ENCODE results near the gene PLIN3. TPM values are rescaled to one million over a fixed set of nuclear protein-coding genes. Genes with fewer than 3 reads are reported as not detected.

PLIN3 gene
- total and polyA plus RNA-seq, 9 of the 15 experiments (the other 6 are each of a cell fraction or from before 2014, with no cell fraction given): 7.5 to 75.6 (median 43.1) TPM

DNA sequence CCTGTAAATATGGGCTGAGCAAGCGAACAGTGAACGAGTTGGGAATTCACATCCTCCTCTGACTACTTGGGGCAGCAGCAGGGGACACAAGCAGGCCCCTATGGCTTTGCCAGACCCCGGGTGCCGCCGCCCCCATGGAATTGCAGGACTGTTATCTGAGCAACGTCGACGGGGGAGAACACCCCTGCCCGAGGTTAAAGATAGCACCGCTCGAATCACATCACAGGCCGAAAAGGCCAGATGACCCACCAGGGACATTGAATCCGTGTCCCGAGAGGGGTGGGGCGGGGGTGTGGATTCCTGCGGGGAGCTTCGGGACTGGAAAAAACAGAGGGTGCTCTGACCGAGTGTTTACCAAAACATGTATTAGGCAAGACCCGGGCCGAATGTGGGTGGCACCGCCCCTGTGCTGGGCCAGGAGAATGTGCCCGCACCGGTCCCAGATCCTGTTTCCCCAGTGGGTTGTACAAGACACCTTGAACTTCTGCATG, 66.8 kb downstream of the PLIN3 start:
- peak overlapping the region in 1 of 2 experiments; percentile 83; a peak in 2 of 4 replicates for H3K9ac ChIP-seq (ENCODE audit: insufficient read depth in 1 of 2, low read depth in 2 of 2, low read length in 2 of 2)
- H3K27me3 ChIP-seq (ENCODE audit: control insufficient read depth in 2 of 2, insufficient read depth in 2 of 2, low read length in 2 of 2): no peaks in the 10 kb centered on the region
- no peak for DNase-seq (ENCODE audit: extremely low read depth in 1 of 4, low spot score in 3 of 4)
- BruUV-seq (replicated peaks): no TSS peak
- ATAC-seq: no peak
- no peak overlapping the region for H3K27ac ChIP-seq (ENCODE audit: extremely low read depth, low read depth, low read length)
- H3K9me1 ChIP-seq (ENCODE audit: control insufficient read depth, insufficient read depth, low read length): no peaks in the 10 kb centered on the region
- peaks cover 13% of the 10 kb centered on the region; the same call in 2 of the 3 replicates for H3K36me3 ChIP-seq (ENCODE audit: control insufficient read depth, insufficient read depth, low read length)
- FAIRE-seq: no peak
- TF ChIP-seq, protein P1, sequence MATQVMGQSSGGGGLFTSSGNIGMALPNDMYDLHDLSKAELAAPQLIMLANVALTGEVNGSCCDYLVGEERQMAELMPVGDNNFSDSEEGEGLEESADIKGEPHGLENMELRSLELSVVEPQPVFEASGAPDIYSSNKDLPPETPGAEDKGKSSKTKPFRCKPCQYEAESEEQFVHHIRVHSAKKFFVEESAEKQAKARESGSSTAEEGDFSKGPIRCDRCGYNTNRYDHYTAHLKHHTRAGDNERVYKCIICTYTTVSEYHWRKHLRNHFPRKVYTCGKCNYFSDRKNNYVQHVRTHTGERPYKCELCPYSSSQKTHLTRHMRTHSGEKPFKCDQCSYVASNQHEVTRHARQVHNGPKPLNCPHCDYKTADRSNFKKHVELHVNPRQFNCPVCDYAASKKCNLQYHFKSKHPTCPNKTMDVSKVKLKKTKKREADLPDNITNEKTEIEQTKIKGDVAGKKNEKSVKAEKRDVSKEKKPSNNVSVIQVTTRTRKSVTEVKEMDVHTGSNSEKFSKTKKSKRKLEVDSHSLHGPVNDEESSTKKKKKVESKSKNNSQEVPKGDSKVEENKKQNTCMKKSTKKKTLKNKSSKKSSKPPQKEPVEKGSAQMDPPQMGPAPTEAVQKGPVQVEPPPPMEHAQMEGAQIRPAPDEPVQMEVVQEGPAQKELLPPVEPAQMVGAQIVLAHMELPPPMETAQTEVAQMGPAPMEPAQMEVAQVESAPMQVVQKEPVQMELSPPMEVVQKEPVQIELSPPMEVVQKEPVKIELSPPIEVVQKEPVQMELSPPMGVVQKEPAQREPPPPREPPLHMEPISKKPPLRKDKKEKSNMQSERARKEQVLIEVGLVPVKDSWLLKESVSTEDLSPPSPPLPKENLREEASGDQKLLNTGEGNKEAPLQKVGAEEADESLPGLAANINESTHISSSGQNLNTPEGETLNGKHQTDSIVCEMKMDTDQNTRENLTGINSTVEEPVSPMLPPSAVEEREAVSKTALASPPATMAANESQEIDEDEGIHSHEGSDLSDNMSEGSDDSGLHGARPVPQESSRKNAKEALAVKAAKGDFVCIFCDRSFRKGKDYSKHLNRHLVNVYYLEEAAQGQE (IDR thresholded peaks at IDR 0.05; ENCODE audit: borderline replicate concordance): no peak
- TF ChIP-seq, protein P1 (CRISPR knock-in tag; IDR thresholded peaks at IDR 0.05; ENCODE audit: low read depth): no peak
- TF ChIP-seq, protein P2, sequence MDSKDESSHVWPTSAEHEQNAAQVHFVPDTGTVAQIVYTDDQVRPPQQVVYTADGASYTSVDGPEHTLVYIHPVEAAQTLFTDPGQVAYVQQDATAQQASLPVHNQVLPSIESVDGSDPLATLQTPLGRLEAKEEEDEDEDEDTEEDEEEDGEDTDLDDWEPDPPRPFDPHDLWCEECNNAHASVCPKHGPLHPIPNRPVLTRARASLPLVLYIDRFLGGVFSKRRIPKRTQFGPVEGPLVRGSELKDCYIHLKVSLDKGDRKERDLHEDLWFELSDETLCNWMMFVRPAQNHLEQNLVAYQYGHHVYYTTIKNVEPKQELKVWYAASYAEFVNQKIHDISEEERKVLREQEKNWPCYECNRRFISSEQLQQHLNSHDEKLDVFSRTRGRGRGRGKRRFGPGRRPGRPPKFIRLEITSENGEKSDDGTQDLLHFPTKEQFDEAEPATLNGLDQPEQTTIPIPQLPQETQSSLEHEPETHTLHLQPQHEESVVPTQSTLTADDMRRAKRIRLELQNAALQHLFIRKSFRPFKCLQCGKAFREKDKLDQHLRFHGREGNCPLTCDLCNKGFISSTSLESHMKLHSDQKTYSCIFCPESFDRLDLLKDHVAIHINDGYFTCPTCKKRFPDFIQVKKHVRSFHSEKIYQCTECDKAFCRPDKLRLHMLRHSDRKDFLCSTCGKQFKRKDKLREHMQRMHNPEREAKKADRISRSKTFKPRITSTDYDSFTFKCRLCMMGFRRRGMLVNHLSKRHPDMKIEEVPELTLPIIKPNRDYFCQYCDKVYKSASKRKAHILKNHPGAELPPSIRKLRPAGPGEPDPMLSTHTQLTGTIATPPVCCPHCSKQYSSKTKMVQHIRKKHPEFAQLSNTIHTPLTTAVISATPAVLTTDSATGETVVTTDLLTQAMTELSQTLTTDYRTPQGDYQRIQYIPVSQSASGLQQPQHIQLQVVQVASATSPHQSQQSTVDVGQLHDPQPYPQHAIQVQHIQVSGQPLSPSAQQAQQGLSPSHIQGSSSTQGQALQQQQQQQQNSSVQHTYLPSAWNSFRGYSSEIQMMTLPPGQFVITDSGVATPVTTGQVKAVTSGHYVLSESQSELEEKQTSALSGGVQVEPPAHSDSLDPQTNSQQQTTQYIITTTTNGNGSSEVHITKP (IDR thresholded peaks at IDR 0.05; ENCODE audit: partially characterized antibody): peak; percentile 81
- no peaks in the 10 kb centered on the region for H3K9me3 ChIP-seq (replicated peaks; ENCODE audit: control insufficient read depth, insufficient read depth, low read depth, low read length)
- no peak overlapping the region for H3K4me2 ChIP-seq (ENCODE audit: insufficient read depth, low read length)
- 23% methylated on average over 23 of the region's 23 CpGs for WGBS (ENCODE audit: insufficient coverage, low coverage, missing lambda C conversion rate)
- H3K4me1 ChIP-seq (replicated peaks in 1 of 2; ENCODE audit: control insufficient read depth in 2 of 2, insufficient read depth in 2 of 2, low read length in 2 of 2): peaks cover 0 to 20% of the 10 kb centered on the region in 2 experiments; a peak in 3 of 5 replicates
- ChIA-PET CTCF (ENCODE audit: low intra/inter-chr PET ratio) (interaction anchor here (0.6 kb wide), 1 partner anchor 80 kb away, joined by 3 read pairs; no protein-coding TSS in a partner anchor), POLR2A (interaction anchor here (0.7 to 2.3 kb wide), 4 partner anchors 8 to 275 kb away, joined by 3 to 8 read pairs (median 6); partner anchors contain the start of gene FEM1A)
- H3K79me2 ChIP-seq (ENCODE audit: control insufficient read depth, insufficient read depth, low read length): peaks cover 13% of the 10 kb centered on the region
- H2AFZ ChIP-seq (ENCODE audit: low read depth, low read length): no peak overlapping the region
- no peak overlapping the region for H3K4me3 ChIP-seq
- intact Hi-C loops (cut with micrococcal nuclease): no loop called here
- in situ Hi-C loops (cut with MboI): no loop called here
- no peaks in the 10 kb centered on the region; the same call in 1 of the 2 replicates for H4K20me1 ChIP-seq (replicated peaks; ENCODE audit: control insufficient read depth, insufficient read depth, low read length)

Measured in K562 (cell line).